ENCODE results near the gene HCRT.
"Not testable (repeated sequence)": the region's sequence is repeated elsewhere in the genome, so short reads cannot be mapped to it uniquely, and the experiment has no call there.

The HCRT gene

GRCh38 chr17:42179335-42179734, 5.9 kb downstream of the HCRT start:
- no peak for DNase-seq

DNA sequence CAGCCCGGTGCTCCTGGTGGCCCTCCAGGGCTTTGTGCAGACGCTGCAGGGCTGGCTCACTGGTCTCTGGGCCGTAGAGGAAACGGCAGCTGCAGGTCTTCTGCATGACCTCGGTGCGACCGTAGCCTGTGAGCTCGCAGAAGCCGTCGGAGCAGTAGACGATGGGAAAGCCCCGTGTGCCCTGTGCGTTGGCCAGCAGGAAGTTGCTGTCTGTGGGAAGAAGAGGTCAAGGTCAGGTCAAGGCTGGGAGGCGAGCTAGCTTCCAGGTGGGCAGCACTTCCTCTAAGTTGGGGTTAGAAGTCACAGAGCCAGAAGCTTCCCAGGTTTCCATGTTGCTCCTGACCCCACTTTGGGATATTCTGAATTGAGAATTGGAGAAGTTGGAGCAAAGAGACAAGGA, 6.4 kb downstream of the HCRT start:
- DNase-seq = no peak

DNA sequence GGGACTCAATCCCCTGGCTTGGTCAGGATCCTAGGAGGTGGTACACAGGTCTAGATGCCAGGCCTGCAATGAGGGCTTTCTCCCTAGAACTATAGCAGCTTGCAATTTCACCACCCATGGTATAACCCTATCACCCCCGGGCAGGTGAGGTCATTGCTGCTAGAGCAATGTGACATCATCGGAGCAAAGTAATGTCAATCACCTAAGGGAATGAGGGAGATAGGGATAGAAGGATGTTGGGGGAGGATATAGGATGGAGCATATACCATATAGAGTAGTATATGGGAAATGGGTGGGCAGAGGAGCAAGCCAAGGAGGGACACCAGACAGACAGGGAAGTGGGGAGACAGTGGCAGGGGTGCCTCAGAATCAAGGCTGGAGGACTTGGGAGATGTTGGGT, 7.6 kb downstream of the HCRT start:
- no peak for DNase-seq

GRCh38 chr17:42174126-42174783, 11.0 kb downstream of the HCRT start:
- no peak for DNase-seq

DNA sequence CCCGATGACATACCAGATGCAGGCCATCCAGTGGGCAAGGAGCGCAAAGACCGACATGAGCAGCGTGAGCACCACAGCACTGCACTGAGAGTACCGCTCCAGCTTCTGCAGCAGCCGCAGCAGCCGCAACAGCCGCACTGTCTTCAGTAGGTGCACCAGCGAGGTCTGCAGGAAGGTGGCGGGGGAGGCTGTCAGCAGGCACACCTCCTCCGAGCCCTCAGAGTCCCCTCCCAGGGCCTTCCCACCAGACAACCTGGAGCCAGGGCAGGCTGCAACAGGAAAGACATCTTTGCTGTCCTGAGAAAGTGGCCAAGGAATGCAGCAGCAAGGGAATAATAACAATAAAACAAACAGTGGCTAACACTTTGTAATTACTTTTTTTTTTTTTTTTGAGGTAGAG, 13.4 kb downstream of the HCRT start:
- no peak for DNase-seq

- no peak for DNase-seq
Observed at GRCh38 chr17:42169351-42169750, 15.9 kb downstream of the HCRT start.

DNA sequence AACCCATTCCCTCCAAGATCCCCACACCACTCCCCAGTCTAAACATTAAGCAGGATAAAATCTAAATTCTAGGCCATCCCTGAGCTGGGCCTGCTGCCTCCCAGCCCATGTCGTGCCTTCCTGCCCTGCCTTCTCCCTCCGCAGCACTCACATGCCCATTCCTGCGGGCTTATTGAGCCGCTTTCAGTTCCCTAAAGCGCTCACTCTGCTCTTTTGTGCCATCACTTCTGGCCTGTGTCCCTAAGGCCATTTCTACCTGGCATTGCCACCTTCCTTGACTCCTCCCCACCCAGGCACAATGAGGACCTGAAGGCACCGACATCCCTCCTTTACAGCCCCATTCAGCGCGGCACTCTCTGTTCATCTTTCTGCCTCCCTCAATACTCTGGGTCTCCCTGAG, 17.4 kb downstream of the HCRT start:
- no peak for DNase-seq

DNA sequence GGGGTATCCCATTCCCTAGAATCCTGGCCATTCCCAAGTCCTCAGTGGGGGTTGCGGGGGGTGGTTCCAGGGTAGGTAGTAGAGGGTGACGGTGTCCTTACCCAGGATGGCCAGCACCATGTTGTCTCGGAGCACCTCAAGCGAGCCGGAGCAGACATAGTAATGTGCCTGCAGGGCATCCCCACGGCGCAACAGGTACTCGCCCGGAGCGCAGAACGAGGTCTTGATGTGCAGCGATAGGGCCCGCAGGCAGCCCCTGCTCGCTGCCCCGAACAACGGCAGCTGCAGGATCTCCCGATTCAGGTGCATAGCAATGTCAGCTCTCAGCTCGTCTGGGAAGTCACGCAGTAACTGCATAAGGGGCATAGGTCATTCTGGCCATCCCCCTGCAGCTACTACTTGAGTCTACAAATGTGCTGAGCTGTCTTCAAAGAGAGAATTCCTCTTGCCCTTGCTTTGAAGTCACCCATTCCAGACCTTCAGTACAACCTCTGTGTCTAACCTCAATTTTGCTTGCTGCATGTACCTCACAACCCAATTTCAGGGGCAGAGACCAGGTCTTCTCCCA, 19.0 kb downstream of the HCRT start:
- DNase-seq = no peak

DNA sequence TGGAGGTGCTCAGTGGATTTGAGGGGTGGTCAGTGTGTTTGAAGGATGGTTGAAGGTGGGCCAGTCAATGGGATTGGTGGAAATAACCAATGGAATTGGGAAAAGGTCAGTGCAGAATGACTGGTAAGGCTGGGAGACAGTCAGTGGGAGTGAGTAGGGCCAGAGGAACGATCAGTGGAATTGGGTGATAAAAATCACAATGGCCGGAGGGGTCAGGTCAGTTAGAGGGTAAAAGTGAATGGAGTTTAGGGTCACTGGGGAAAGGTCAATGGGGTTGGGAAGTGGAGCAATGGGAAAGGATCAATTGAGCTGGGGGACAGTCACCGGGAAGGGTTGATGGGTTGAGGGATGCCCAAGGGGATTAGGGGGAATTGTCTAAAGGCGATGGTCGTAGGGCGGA, 19.5 kb downstream of the HCRT start:
- no peak for DNase-seq

- no peak for DNase-seq
Observed at GRCh38 chr17:42163696-42164407, 21.4 kb downstream of the HCRT start.

- peak; percentile 72 for DNase-seq
Observed at GRCh38 chr17:42163113-42163512, 22.1 kb downstream of the HCRT start.

DNA sequence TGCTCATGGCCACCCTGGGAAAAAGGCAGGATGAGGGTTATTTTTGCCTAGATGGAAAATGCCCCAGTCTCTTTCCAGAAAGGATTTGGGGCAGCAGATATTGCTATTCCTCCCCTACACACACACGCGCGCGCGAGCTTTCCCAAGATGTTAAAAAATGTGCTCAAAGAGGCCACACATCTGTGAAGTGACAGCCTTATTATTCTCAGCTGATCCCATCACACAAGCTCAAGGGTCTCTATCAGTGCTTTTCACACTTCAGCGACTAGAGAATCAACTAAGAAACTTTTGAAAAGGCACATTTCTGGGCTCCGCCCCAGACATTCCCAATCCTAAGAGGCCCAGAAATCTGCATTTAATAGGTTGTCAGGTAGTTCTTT, 24.7 kb downstream of the HCRT start:
- no peak for DNase-seq

- DNase-seq = no peak
Observed at GRCh38 chr17:42159796-42160530, 25.3 kb downstream of the HCRT start.

DNA sequence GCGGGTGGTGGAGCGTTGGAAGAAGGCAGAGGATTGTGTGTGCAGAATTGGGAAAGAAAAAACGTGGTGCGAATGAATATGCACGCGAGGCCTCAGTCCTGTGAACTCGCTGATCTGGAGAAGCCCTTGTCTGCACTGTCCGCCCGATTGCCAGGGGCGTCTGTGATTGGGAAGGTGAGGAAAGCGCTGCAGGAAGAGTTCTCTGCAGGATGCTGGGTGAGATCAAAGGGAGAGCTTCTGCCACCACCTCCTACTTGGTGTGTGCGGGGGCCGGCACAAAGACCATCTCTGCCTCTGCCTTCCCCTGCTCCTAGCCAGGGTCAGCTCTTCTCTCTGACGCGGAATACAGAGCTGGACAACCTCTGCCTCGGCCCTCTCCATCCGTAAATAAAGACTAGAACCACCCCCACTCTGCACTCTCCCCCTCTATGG, 29.6 kb downstream of the HCRT start:
- DNase-seq = no peak

GRCh38 chr17:42153919-42154742, 31.1 kb downstream of the HCRT start:
- no peak for DNase-seq

DNA sequence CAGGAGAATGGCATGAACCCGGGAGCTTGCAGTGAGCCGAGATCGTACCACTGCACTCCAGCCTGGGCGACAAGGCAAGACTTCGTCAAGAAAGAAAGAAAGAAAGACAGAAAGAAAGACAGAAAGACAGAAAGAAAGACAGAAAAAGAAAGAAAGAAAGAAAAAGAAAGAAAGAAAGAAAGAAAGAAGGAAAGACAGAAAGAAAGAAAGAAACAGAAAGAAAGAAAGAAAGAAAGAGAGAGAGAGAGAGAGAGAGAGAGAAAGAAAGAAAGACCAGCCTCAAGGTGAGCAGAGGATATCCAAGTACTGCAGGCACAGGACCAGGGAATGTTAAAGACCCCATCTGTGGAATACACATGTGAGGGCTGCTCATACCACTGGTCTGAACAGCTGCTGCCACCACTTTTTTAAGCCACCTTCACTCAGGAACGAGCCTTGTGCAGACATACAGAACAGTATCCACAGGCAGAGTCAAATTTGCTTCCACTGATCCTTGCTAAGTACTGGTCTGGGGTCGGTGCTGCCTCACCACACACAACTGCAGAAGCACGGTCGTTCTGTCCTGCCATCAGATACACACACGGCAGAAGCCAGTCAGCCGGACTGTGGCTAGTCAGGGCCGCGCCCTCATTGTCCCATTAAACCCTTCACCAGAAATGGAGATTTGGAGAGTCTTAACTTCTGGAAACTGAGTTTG, 38.2 kb downstream of the HCRT start:
- no peak for DNase-seq

- DNase-seq = not testable (repeated sequence)
Observed at GRCh38 chr17:42143138-42143537, 42.1 kb downstream of the HCRT start.

GRCh38 chr17:42142371-42142896, 42.8 kb downstream of the HCRT start:
- no peak for DNase-seq

- no peak for DNase-seq
Observed at GRCh38 chr17:42141382-42141781, 43.9 kb downstream of the HCRT start.

DNA sequence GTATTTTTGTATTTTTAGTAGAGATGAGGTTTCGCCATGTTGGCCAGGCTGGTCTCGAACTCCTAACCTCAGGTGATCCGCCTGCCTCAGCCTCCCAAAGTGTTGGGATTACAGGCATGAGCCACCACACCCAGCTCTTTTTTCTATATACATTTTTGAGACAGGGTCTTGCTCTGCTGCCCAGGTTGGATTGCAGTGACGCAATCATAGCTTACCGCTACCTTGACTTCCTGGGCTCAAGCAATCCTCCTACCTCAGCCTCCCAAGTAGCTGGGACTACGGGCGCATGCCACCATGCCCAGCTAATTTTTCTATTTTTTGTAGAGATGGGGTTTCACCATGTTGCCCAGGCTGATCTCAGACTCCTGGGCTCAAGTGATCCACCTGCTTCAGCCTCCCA, 44.6 kb downstream of the HCRT start:
- DNase-seq = not testable (repeated sequence)

DNA sequence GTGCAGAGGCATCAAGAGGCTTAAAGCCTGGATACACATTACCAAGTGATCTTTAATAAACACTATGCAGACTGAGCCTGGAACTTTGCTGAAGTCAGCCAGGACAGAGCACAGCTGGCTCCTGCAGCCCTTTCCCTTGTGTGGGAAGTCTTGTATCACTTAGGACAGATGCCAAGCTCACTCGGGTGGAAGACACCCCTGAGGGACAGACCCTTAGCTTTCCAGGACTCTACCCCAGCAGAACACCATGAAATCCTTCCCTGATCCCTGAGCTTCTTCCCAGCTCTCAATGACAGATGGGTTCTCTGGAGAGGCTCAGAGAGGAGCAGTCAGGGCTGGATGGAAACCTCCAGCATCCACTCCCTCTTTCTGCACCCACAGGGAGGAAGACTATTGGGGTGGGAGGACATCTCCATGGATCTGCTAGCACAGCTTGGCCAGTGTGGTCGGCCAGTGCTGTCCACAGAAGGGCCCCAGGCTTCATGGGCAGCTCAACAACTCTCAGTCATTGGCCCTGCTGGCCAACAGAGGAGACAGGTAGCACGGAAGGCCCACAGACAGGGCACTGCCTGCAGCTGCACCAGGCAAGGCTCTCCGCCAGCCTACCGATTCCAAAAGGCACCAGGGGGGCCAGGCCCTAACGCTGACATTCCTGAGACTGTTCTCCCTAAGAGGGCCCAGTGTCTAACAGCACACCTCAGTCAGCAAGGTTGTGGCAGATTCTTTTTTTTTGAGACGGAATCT, 46.3 kb downstream of the HCRT start:
- DNase-seq = no peak

Measured in stimulated activated CD4-positive, alpha-beta T cell treated with anti-CD3 and anti-CD28 coated beads, Interleukin-15, amount 100 ng/mL, for 24 hours (primary cell).